Neural cell (in vitro differentiated cells): ENCODE data around the gene CHKA.

Source experiments
- CTCF ChIP-seq: fragments of 450-650 bp; IDR thresholded peaks from 2 replicates; pipeline ENCODE4 v1.5.1; 2014; ENCODE audit warnings: antibody characterized with exemption, mild to moderate bottlenecking, moderate library complexity; ENCODE audit not compliant: poor library complexity, severe bottlenecking
- EP300 ChIP-seq: fragments of 450-650 bp; conservative IDR thresholded peaks from 2 replicates; pipeline ENCODE4 v1.6.1; 2014; ENCODE audit warnings: antibody characterized with exemption, mild to moderate bottlenecking, moderate library complexity; ENCODE audit not compliant: poor library complexity, severe bottlenecking
- EZH2 ChIP-seq: fragments of 200-600, 300-800 bp; shearing (Covaris generic), sonication (generic); IDR thresholded peaks from 2 replicates; pipeline ENCODE4 v1.6.1; 2014; ENCODE audit warnings: antibody characterized with exemption, low read length, borderline replicate concordance, mild to moderate bottlenecking; ENCODE audit not compliant: insufficient read depth, poor library complexity, severe bottlenecking
- MXI1 ChIP-seq: fragments of 450-650 bp; conservative IDR thresholded peaks from 2 replicates; pipeline ENCODE4 v1.6.1; 2014; ENCODE audit warnings: antibody characterized with exemption, mild to moderate bottlenecking; ENCODE audit not compliant: poor library complexity, severe bottlenecking
- POLR2AphosphoS5 ChIP-seq: IDR thresholded peaks from 2 replicates; pipeline ENCODE4 v1.6.1; 2012
- RAD21 ChIP-seq: fragments of 450-650 bp; conservative IDR thresholded peaks from 2 replicates; pipeline ENCODE4 v1.6.1; 2014; ENCODE audit warnings: antibody characterized with exemption, mild to moderate bottlenecking, moderate library complexity
- REST ChIP-seq: IDR thresholded peaks from 2 replicates; pipeline ENCODE4 v1.6.1; 2012; ENCODE audit warnings: borderline replicate concordance
- SMC3 ChIP-seq: fragments of 450-650 bp; conservative IDR thresholded peaks from 2 replicates; pipeline ENCODE4 v1.6.1; 2014; ENCODE audit warnings: antibody characterized with exemption, mild to moderate bottlenecking, moderate library complexity; ENCODE audit not compliant: poor library complexity
- TAF1 ChIP-seq: IDR thresholded peaks from 2 replicates; pipeline ENCODE4 v1.6.1; 2012; ENCODE audit warnings: low read depth

DNA sequence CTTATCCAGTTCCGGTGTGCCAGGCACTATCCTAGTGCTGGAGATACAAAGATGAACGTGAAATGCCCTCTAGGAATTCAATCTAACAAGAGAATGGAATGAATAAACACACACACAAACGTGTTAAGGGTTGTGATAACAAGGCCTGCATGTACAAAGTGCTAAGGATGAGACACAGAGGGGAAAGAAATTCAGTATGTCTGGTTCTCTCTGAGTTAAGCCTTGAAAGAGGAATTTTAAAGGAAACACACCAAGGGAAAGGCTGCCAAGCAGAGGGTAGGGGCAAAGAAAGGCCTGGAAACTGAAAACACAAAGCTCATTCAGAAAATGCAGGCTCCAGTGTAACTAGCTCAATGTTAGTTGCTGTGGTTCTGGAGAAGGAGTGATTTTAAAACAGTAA lies 4.2 kb downstream of the CHKA start:
- no peak for TF ChIP-seq EP300
- no peak for TF ChIP-seq CTCF
- TF ChIP-seq TAF1 = no peak
- TF ChIP-seq POLR2AphosphoS5 = no peak
- no peak for TF ChIP-seq EZH2
- TF ChIP-seq SMC3 = no peak
- no peak for TF ChIP-seq REST
- TF ChIP-seq RAD21 = no peak
- no peak for TF ChIP-seq MXI1
